MM.1S (cell line): ENCODE results near the gene CNTN5.

ENCODE experiments used
- DNase-seq: peaks from one replicate; pipeline ENCODE4 v3.0.0-alpha.2; 2015
- H2AFZ ChIP-seq: fragments of 300-600 bp; sonication (generic); 2 replicates; pipeline ENCODE4 v1.6.0; 2016; ENCODE audit warnings: antibody characterized with exemption, low read length
- H3F3A ChIP-seq: fragments of 300-600 bp; sonication (generic); 2 replicates; pipeline ENCODE4 v1.6.1; 2016; ENCODE audit warnings: mild to moderate bottlenecking, antibody characterized with exemption, low read length, moderate library complexity, mixed read lengths; ENCODE audit not compliant: insufficient read depth
- H3K27ac ChIP-seq: fragments of 300-600 bp; sonication (generic); 2 replicates; pipeline ENCODE4 v1.5.1; 2016; ENCODE audit warnings: mild to moderate bottlenecking, low read length
- H3K27me3 ChIP-seq: fragments of 300-600 bp; sonication (generic); replicated peaks from 2 replicates; pipeline ENCODE4 v1.6.0; 2016; ENCODE audit warnings: low read length; ENCODE audit not compliant: insufficient read depth
- H3K36me3 ChIP-seq: fragments of 300-600 bp; sonication (generic); replicated peaks from 2 replicates; pipeline ENCODE4 v1.6.1; 2016; ENCODE audit warnings: mild to moderate bottlenecking, low read length, mixed read lengths; ENCODE audit not compliant: insufficient read depth
- H3K4me1 ChIP-seq: fragments of 300-600 bp; sonication (generic); 2 replicates; pipeline ENCODE4 v1.6.1; 2016; ENCODE audit warnings: low read length, mixed read lengths
- H3K4me2 ChIP-seq: fragments of 300-600 bp; sonication (generic); 2 replicates; pipeline ENCODE4 v1.6.0; 2016; ENCODE audit warnings: low read depth, low read length
- H3K4me3 ChIP-seq: fragments of 300-600 bp; sonication (generic); 2 replicates; pipeline ENCODE4 v1.5.1; 2016; ENCODE audit warnings: low read length, mixed read lengths
- H3K79me2 ChIP-seq: fragments of 300-600 bp; sonication (generic); 2 replicates; pipeline ENCODE4 v1.6.1; 2016; ENCODE audit warnings: mixed run types, low read length, mixed read lengths
- H3K9ac ChIP-seq: fragments of 300-600 bp; sonication (generic); 2 replicates; pipeline ENCODE4 v1.6.1; 2016; ENCODE audit warnings: low read length, mixed read lengths
- H3K9me2 ChIP-seq: fragments of 300-600 bp; sonication (generic); replicated peaks from 2 replicates; pipeline ENCODE4 v1.6.1; 2016; ENCODE audit warnings: mild to moderate bottlenecking, low read length, mixed read lengths; ENCODE audit not compliant: insufficient read depth
- H3K9me3 ChIP-seq: fragments of 300-600 bp; sonication (generic); replicated peaks from 2 replicates; pipeline ENCODE4 v1.6.1; 2016; ENCODE audit warnings: mild to moderate bottlenecking, low read length, mixed read lengths; ENCODE audit not compliant: insufficient read depth
- H4K20me1 ChIP-seq: fragments of 300-600 bp; sonication (generic); 2 replicates; pipeline ENCODE4 v1.6.1; 2016; ENCODE audit warnings: mild to moderate bottlenecking, low read length, moderate library complexity, mixed read lengths; ENCODE audit not compliant: insufficient read depth
- EZH2 ChIP-seq: fragments of 300-600 bp; sonication (generic); optimal IDR thresholded peaks from 2 replicates; pipeline ENCODE3; 2017; ENCODE audit warnings: low read depth, mild to moderate bottlenecking, antibody characterized with exemption, low read length, mixed read lengths
- EZH2phosphoT487 ChIP-seq: fragments of 300-600 bp; sonication (generic); IDR thresholded peaks from 2 replicates; pipeline ENCODE4 v1.6.1; 2018; ENCODE audit warnings: antibody characterized with exemption, low read length
- TF ChIP-seq, protein P1 (sequence below): fragments of 300-600 bp; sonication (generic); IDR thresholded peaks from 2 replicates; pipeline ENCODE4 v1.5.1; 2016; ENCODE audit warnings: antibody characterized with exemption, low read length, mixed read lengths

CNTN5 gene

DNA sequence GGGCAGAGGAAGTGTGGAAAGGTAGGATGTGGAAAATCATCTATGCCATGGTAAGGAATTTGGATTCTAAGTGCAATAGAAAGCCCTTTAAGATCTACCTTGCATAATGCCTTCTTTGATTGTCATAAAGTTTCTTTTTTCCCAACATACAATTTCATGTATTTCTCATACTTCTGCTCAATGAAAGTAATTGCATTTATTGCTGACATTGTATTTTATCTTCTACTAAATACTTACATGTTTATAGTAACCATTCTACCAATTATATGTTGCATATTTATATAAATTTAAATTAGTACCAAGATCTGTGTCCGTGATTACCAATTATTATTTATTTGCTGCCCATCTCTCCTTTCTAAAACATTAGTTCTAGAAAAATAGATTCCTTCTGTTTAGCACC lies 114.8 kb downstream of the CNTN5 start:
- Histone ChIP-seq H3K9me3 (no peaks in the 10 kb centered on the region), H3K36me3 (no peaks in the 10 kb centered on the region), H3F3A (no peaks in the 10 kb centered on the region), H3K4me1 (no peaks in the 10 kb centered on the region), H3K9me2 (no peaks in the 10 kb centered on the region), H2AFZ (no peak overlapping the region), H3K4me3 (no peak overlapping the region), H3K27ac (no peak overlapping the region), H3K4me2 (no peak overlapping the region), H3K27me3 (no peaks in the 10 kb centered on the region), H3K79me2 (no peaks in the 10 kb centered on the region), H3K9ac (no peak overlapping the region), H4K20me1 (no peaks in the 10 kb centered on the region)
- DNase-seq, result no peak
- no peak for TF ChIP-seq EZH2phosphoT487
- TF ChIP-seq, protein P1, sequence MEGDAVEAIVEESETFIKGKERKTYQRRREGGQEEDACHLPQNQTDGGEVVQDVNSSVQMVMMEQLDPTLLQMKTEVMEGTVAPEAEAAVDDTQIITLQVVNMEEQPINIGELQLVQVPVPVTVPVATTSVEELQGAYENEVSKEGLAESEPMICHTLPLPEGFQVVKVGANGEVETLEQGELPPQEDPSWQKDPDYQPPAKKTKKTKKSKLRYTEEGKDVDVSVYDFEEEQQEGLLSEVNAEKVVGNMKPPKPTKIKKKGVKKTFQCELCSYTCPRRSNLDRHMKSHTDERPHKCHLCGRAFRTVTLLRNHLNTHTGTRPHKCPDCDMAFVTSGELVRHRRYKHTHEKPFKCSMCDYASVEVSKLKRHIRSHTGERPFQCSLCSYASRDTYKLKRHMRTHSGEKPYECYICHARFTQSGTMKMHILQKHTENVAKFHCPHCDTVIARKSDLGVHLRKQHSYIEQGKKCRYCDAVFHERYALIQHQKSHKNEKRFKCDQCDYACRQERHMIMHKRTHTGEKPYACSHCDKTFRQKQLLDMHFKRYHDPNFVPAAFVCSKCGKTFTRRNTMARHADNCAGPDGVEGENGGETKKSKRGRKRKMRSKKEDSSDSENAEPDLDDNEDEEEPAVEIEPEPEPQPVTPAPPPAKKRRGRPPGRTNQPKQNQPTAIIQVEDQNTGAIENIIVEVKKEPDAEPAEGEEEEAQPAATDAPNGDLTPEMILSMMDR, result no peak
- TF ChIP-seq EZH2, result no peak

DNA sequence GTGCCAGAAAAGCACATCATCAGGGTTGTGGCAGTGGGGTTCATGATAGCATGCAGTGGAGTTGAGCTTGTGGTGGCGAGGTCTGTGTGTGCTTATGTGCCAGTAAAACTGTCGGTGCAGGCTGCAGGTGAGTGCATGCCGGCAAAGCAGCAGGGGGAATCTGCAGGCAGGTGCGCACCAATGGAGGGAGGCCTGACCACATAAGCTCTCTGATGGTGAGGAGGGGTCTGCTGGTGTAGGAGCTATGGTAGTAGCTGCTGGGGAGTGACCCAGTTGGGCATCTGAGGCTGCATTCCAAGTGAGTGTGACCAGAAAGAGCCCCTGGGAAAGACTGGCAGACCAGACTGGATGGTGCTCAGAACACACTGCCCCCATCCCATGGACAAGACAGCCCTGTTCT lies 121.5 kb downstream of the CNTN5 start:
- Histone ChIP-seq H3K4me1 (peaks cover 5% of the 10 kb centered on the region), H3K9me3 (no peaks in the 10 kb centered on the region), H3K79me2 (no peaks in the 10 kb centered on the region), H2AFZ (no peak overlapping the region), H3K9me2 (no peaks in the 10 kb centered on the region), H3F3A (no peaks in the 10 kb centered on the region), H3K36me3 (no peaks in the 10 kb centered on the region), H3K27ac (no peak overlapping the region), H3K4me2 (no peak overlapping the region), H4K20me1 (no peaks in the 10 kb centered on the region), H3K4me3 (no peak overlapping the region), H3K9ac (no peak overlapping the region), H3K27me3 (no peaks in the 10 kb centered on the region)
- no peak for DNase-seq
- TF ChIP-seq EZH2, result no peak
- no peak for TF ChIP-seq EZH2phosphoT487
- TF ChIP-seq, protein P1, result no peak

DNA sequence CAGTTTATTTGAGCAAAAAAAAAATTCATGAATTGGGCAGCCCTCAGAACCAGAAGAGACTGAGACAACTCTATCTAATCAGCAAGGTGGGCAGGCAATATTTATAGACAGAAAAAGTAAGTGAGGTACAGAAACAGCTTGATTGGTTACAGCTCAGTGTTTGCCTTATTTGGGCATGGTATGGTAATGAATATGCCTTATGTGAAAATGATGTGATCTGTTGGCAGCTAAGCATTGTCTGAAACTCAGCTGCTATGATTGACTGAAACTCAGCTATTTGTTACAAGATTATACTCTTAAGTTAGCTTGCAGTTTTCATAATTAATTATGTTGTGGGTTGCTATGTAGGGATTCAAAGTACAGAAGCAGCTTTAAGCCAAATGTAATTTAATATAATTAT lies 127.6 kb downstream of the CNTN5 start:
- Histone ChIP-seq H3K9ac (no peak overlapping the region), H3K4me3 (no peak overlapping the region), H3K27me3 (no peaks in the 10 kb centered on the region), H2AFZ (no peak overlapping the region), H3K4me1 (peaks cover 14% of the 10 kb centered on the region), H3F3A (no peaks in the 10 kb centered on the region), H3K4me2 (0 out of 2 replicates have a peak overlapping the region, but pooled peaks have one; percentile 3), H3K9me3 (no peaks in the 10 kb centered on the region), H3K27ac (no peak overlapping the region), H3K36me3 (no peaks in the 10 kb centered on the region), H4K20me1 (no peaks in the 10 kb centered on the region), H3K79me2 (no peaks in the 10 kb centered on the region), H3K9me2 (no peaks in the 10 kb centered on the region)
- peak; percentile 68 for DNase-seq
- no peak for TF ChIP-seq EZH2phosphoT487
- TF ChIP-seq, protein P1, result no peak
- no peak for TF ChIP-seq EZH2
